IMR-90 (cell line): Measurements from ENCODE around the gene MMEL1. TPM values are rescaled to one million over a fixed set of nuclear protein-coding genes. Genes with fewer than 3 reads are reported as not detected.

Experiments
- ATAC-seq: fragments of 200-7000 bp; cut with Tn5 transposase; 2 replicates; pipeline ENCODE4 v1.9.1; 2020; ENCODE audit warnings: low read depth, mild to moderate bottlenecking, moderate library complexity
- BruUV-seq: library from RNA; stranded (reverse); fragments of 400-500 nt; replicated peaks from 2 replicates; lab custom pipeline; 2021; lab: Mats Ljungman, UMichigan
- CTCF ChIA-PET: fragments of 300-600 bp; formaldehyde crosslinking; extraction: SDS; loops from one replicate; lab custom pipeline; 2021; ENCODE audit warnings: antibody characterized with exemption; lab: Yijun Ruan, JAX
- POLR2A ChIA-PET: fragments of 300-600 bp; sonication (Branson Sonifier 250); formaldehyde crosslinking; loops from one replicate; lab custom pipeline; 2022; ENCODE audit warnings: antibody characterized with exemption; ENCODE audit not compliant: unreplicated experiment; lab: Charles Lee
- DNase-seq: peaks from one replicate; pipeline ENCODE4 v3.0.0; 2013
- H2AFZ ChIP-seq: replicated peaks from 2 replicates; pipeline ENCODE3; 2013; ENCODE audit warnings: low read length, mild to moderate bottlenecking; ENCODE audit not compliant: poor library complexity
- H2AK5ac ChIP-seq: 2 replicates; pipeline ENCODE4 v1.6.1; 2013; ENCODE audit warnings: low read depth, low read length, inconsistent platforms
- H2AK9ac ChIP-seq: replicated peaks from 2 replicates; pipeline ENCODE3; 2013; ENCODE audit warnings: mild to moderate bottlenecking, low read depth, low read length, moderate library complexity; ENCODE audit not compliant: poor library complexity
- H2BK120ac ChIP-seq: 2 replicates; pipeline ENCODE4 v1.6.1; 2013; ENCODE audit warnings: low read depth, low read length, inconsistent platforms
- H2BK15ac ChIP-seq: 3 replicates; pipeline ENCODE4 v1.6.1; 2013; ENCODE audit warnings: low read depth, low read length, inconsistent platforms
- H2BK20ac ChIP-seq: 2 replicates; pipeline ENCODE4 v1.6.1; 2013; ENCODE audit warnings: low read depth, mild to moderate bottlenecking, inconsistent platforms, low read length, moderate library complexity
- H2BK5ac ChIP-seq: 2 replicates; pipeline ENCODE4 v1.6.1; 2013; ENCODE audit warnings: mild to moderate bottlenecking, low read depth, low read length, inconsistent platforms; ENCODE audit not compliant: poor library complexity, severe bottlenecking
- H3K14ac ChIP-seq: replicated peaks from 2 replicates; pipeline ENCODE4 v1.6.1; 2013; ENCODE audit warnings: low read depth, low read length, inconsistent platforms
- H3K18ac ChIP-seq: 2 replicates; pipeline ENCODE4 v1.6.1; 2013; ENCODE audit warnings: low read depth, low read length, control low read depth
- H3K23ac ChIP-seq: 2 replicates; pipeline ENCODE4 v1.6.1; 2013; ENCODE audit warnings: low read depth, low read length, inconsistent platforms
- H3K27ac ChIP-seq: 2 replicates; pipeline ENCODE4 v1.5.1; 2013; ENCODE audit warnings: mild to moderate bottlenecking, control low read depth, low read length; ENCODE audit not compliant: insufficient read depth
- H3K27me3 ChIP-seq: 2 replicates; pipeline ENCODE4 v1.6.1; 2013; ENCODE audit warnings: low read length; ENCODE audit not compliant: control insufficient read depth, insufficient read depth
- H3K36me3 ChIP-seq: 2 replicates; pipeline ENCODE4 v1.6.1; 2013; ENCODE audit warnings: low read length, mixed read lengths; ENCODE audit not compliant: control insufficient read depth, insufficient read depth
- H3K4ac ChIP-seq: 2 replicates; pipeline ENCODE4 v1.6.1; 2013; ENCODE audit warnings: low read depth, low read length, inconsistent platforms
- H3K4me1 ChIP-seq: 2 replicates; pipeline ENCODE4 v1.6.1; 2013; ENCODE audit warnings: low read length, mixed read lengths; ENCODE audit not compliant: control insufficient read depth, insufficient read depth
- H3K4me2 ChIP-seq: 2 replicates; pipeline ENCODE4 v1.6.1; 2013; ENCODE audit warnings: low read depth, mild to moderate bottlenecking, control low read depth, low read length, moderate library complexity
- H3K4me3 ChIP-seq: 2 replicates; pipeline ENCODE4 v1.5.1; 2013; ENCODE audit warnings: low read depth, mild to moderate bottlenecking, control low read depth, low read length, moderate library complexity; ENCODE audit not compliant: insufficient read depth
- H3K56ac ChIP-seq: 2 replicates; pipeline ENCODE4 v1.6.1; 2013; ENCODE audit warnings: low read length, inconsistent platforms; ENCODE audit not compliant: insufficient read depth; ENCODE audit errors: extremely low read depth
- H3K79me1 ChIP-seq, 2 experiments: 2 replicates each; pipeline ENCODE4 v1.6.1; 2013; ENCODE audit warnings: low read length in 2 of 2, inconsistent platforms in 1 of 2, low read depth in 1 of 2
- H3K9ac ChIP-seq: 2 replicates; pipeline ENCODE4 v1.6.1; 2013; ENCODE audit warnings: low read depth, low read length, control low read depth
- H3K9me1 ChIP-seq: 2 replicates; pipeline ENCODE4 v1.6.1; 2013; ENCODE audit warnings: low read length, inconsistent platforms; ENCODE audit not compliant: insufficient read depth
- H3K9me3 ChIP-seq: 2 replicates; pipeline ENCODE4 v1.6.1; 2013; ENCODE audit warnings: low read length; ENCODE audit not compliant: control insufficient read depth, insufficient read depth
- H4K20me1 ChIP-seq: 2 replicates; pipeline ENCODE4 v1.6.1; 2013; ENCODE audit warnings: low read length, inconsistent platforms; ENCODE audit not compliant: insufficient read depth
- H4K5ac ChIP-seq: 2 replicates; pipeline ENCODE4 v1.6.1; 2013; ENCODE audit warnings: mild to moderate bottlenecking, low read depth, low read length, control low read depth
- H4K8ac ChIP-seq, 2 experiments: 2 replicates each; pipeline ENCODE4 v1.6.1; 2013; ENCODE audit warnings: low read depth in 2 of 2, low read length in 2 of 2, control low read depth in 1 of 2, inconsistent platforms in 1 of 2
- H4K91ac ChIP-seq: 2 replicates; pipeline ENCODE4 v1.6.1; 2013; ENCODE audit warnings: low read depth, low read length, inconsistent platforms; ENCODE audit not compliant: insufficient read depth
- BHLHE40 ChIP-seq: fragments of 150-350 bp; IDR thresholded peaks from 2 replicates; pipeline ENCODE4 v1.6.1; 2016; ENCODE audit warnings: mild to moderate bottlenecking, low read depth, low read length
- CEBPB ChIP-seq: IDR thresholded peaks from 2 replicates; pipeline ENCODE4 v1.6.1; 2012; ENCODE audit warnings: low read depth, low read length, improper control_type of control experiment
- CHD1 ChIP-seq: IDR thresholded peaks from 2 replicates; pipeline ENCODE4 v1.6.1; 2012; ENCODE audit warnings: low read depth, low read length, improper control_type of control experiment
- CTCF ChIP-seq: conservative IDR thresholded peaks from 2 replicates; pipeline ENCODE4 v1.5.1; 2012; ENCODE audit warnings: mild to moderate bottlenecking, low read depth, low read length, improper control_type of control experiment
- ELK1 ChIP-seq: fragments of 150-350 bp; IDR thresholded peaks from 2 replicates; pipeline ENCODE4 v1.6.1; 2016; ENCODE audit warnings: low read depth, mild to moderate bottlenecking, low read length, moderate library complexity, borderline replicate concordance
- FOS ChIP-seq: fragments of 150-350 bp; IDR thresholded peaks from 2 replicates; pipeline ENCODE4 v1.6.1; 2016; ENCODE audit warnings: low read depth, low read length
- MAFK ChIP-seq: IDR thresholded peaks from 2 replicates; pipeline ENCODE4 v1.6.1; 2012; ENCODE audit warnings: low read depth, low read length, improper control_type of control experiment
- MAZ ChIP-seq: IDR thresholded peaks from 2 replicates; pipeline ENCODE4 v1.6.1; 2012; ENCODE audit warnings: low read depth, mild to moderate bottlenecking, low read length, improper control_type of control experiment, moderate library complexity, borderline replicate concordance
- MXI1 ChIP-seq: IDR thresholded peaks from 2 replicates; pipeline ENCODE4 v1.6.1; 2012; ENCODE audit warnings: low read depth, mild to moderate bottlenecking, low read length, moderate library complexity, borderline replicate concordance
- NFE2L2 ChIP-seq: fragments of 150-350 bp; IDR thresholded peaks from 2 replicates; pipeline ENCODE4 v1.6.1; 2016; ENCODE audit warnings: low read depth, mild to moderate bottlenecking, low read length
- RAD21 ChIP-seq: IDR thresholded peaks from 2 replicates; pipeline ENCODE4 v1.6.1; 2012; ENCODE audit warnings: low read length, improper control_type of control experiment
- RCOR1 ChIP-seq: IDR thresholded peaks from 2 replicates; pipeline ENCODE4 v1.6.1; 2012; ENCODE audit warnings: mild to moderate bottlenecking, low read length, improper control_type of control experiment; ENCODE audit not compliant: insufficient replicate concordance
- RFX5 ChIP-seq: IDR thresholded peaks from 2 replicates; pipeline ENCODE4 v1.8.0; 2012; ENCODE audit warnings: low read depth, mild to moderate bottlenecking, low read length, moderate library complexity
- SMC3 ChIP-seq: fragments of 150-350 bp; IDR thresholded peaks from 2 replicates; pipeline ENCODE4 v1.6.1; 2016; ENCODE audit warnings: low read depth, mild to moderate bottlenecking, antibody characterized with exemption, low read length, moderate library complexity
- USF2 ChIP-seq: fragments of 150-350 bp; IDR thresholded peaks from 2 replicates; pipeline ENCODE4 v1.6.1; 2017; ENCODE audit warnings: mild to moderate bottlenecking, antibody characterized with exemption, low read length, low read depth
- WGBS, 2 experiments: methylation state at CpG; one replicate each; pipeline versions ENCODE4 v1.1.5 to v1.1.7; 2013; ENCODE audit warnings: missing lambda C conversion rate in 2 of 2; ENCODE audit not compliant: insufficient read length in 1 of 2; ENCODE audit errors: extremely low coverage in 2 of 2; 5-methylcytosine and 5-hydroxymethylcytosine counted together
- dilution Hi-C: fragments of 300-500 bp; cut with HindIII; formaldehyde crosslinking; loops from one replicate; pipeline ENCODE4 v1.14.3; 2018; ENCODE audit warnings: low sequenced_read_pairs; ENCODE audit not compliant: unreplicated experiment
- in situ Hi-C: fragments of 300-500 bp; cut with MboI; formaldehyde crosslinking; loops from 3 replicates; pipeline ENCODE4 v1.14.3; 2019; ENCODE audit warnings: low sequenced_read_pairs, inconsistent platforms, mixed read lengths
- intact Hi-C: fragments of 100-400 bp; cut with micrococcal nuclease; formaldehyde crosslinking; loops from 2 replicates; pipeline ENCODE4 v1.10.0; 2022
- polyA plus RNA-seq, 3 experiments: library from polyadenylated mRNA; depleted of rRNA; stranded (reverse); fragments of >200 nt; gene quantifications; 2 replicates each; pipeline ENCODE4 v1.2.3, GENCODE V29; 2012; ENCODE audit warnings: low replicate concordance in 1 of 3
- total RNA-seq: library from RNA; depleted of rRNA; stranded (reverse); fragments of >200 nt; gene quantifications from 2 replicates; pipeline ENCODE4 v1.2.3, GENCODE V29; 2012

MMEL1 gene
- total and polyA plus RNA-seq, 2 of the 4 experiments (the other 2 are of a cell fraction): under 0.01 to 0.12 TPM

- no peak overlapping the region for H3K4me2 ChIP-seq
- intact Hi-C loops (no loop called here), dilution Hi-C loops (no loop called here), in situ Hi-C loops (no loop called here)
- no peak overlapping the region for H2BK15ac ChIP-seq
- no peak overlapping the region for H2AK9ac ChIP-seq
- H3K4ac ChIP-seq: no peak overlapping the region
- no peak overlapping the region for H2AFZ ChIP-seq
- DNase-seq (no peak), ATAC-seq (no peak)
- H3K14ac ChIP-seq: no peak overlapping the region
- H2AK5ac ChIP-seq: no peak overlapping the region
- H3K4me3 ChIP-seq: no peak overlapping the region
- no peak overlapping the region for H4K91ac ChIP-seq
- no peak overlapping the region for H2BK120ac ChIP-seq
- no peak overlapping the region for H4K5ac ChIP-seq
- no peaks in the 10 kb centered on the region for H3K36me3 ChIP-seq
- no peak overlapping the region for H4K8ac ChIP-seq
- no peak overlapping the region for H3K23ac ChIP-seq
- no peak overlapping the region for H2BK20ac ChIP-seq
- BruUV-seq: no TSS peak
- no peaks in the 10 kb centered on the region for H4K20me1 ChIP-seq
- no peaks in the 10 kb centered on the region for H3K79me1 ChIP-seq
- H3K9ac ChIP-seq: no peak overlapping the region
- no peak overlapping the region for H3K18ac ChIP-seq
- ChIA-PET CTCF (no interaction called here), POLR2A (no interaction called here)
- no peaks in the 10 kb centered on the region; the same call in 1 of the 2 replicates for H3K27me3 ChIP-seq
- no peak overlapping the region for H3K27ac ChIP-seq
- H3K56ac ChIP-seq: no peak overlapping the region
- no peaks in the 10 kb centered on the region for H3K9me1 ChIP-seq
- no peaks in the 10 kb centered on the region for H3K4me1 ChIP-seq
- 0 out of 2 replicates have a peak, but pooled peaks cover 1% of the 10 kb centered on the region for H3K9me3 ChIP-seq
- 37% methylated on average over 9 of the region's 11 CpGs; no CpG with 5 or more reads in 1 of the 2 experiments for WGBS, 2 experiments
- H2BK5ac ChIP-seq: no peak overlapping the region
- TF ChIP-seq CEBPB: no peak
- TF ChIP-seq BHLHE40: no peak
- TF ChIP-seq CHD1: no peak
- TF ChIP-seq MAZ: no peak
- TF ChIP-seq FOS: no peak
- no peak for TF ChIP-seq RAD21
- TF ChIP-seq ELK1: no peak
- TF ChIP-seq MXI1: no peak
- TF ChIP-seq NFE2L2: no peak
- no peak for TF ChIP-seq USF2
- TF ChIP-seq CTCF: no peak
- no peak for TF ChIP-seq RCOR1
- no peak for TF ChIP-seq MAFK
- TF ChIP-seq SMC3: no peak
- no peak for TF ChIP-seq RFX5
Measured at GRCh38 chr1:2612591-2613365, 20.0 kb downstream of the MMEL1 start.
